ENCODE data around the gene HLX. TPM values are rescaled to one million over a fixed set of nuclear protein-coding genes. Genes with fewer than 3 reads are reported as not detected.

The HLX gene, protein sequence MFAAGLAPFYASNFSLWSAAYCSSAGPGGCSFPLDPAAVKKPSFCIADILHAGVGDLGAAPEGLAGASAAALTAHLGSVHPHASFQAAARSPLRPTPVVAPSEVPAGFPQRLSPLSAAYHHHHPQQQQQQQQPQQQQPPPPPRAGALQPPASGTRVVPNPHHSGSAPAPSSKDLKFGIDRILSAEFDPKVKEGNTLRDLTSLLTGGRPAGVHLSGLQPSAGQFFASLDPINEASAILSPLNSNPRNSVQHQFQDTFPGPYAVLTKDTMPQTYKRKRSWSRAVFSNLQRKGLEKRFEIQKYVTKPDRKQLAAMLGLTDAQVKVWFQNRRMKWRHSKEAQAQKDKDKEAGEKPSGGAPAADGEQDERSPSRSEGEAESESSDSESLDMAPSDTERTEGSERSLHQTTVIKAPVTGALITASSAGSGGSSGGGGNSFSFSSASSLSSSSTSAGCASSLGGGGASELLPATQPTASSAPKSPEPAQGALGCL
- under 1 TPM; 0.27 to 0.39 TPM for total RNA-seq
- 1.4 TPM for polyA plus RNA-seq (2013, experiment 1 of 2)
- polyA plus RNA-seq (2013, experiment 2 of 2), result 1.1 TPM
- 0 to 4.5 (median 0.28) reads per million in 172 experiments for total RNA-seq

DNA sequence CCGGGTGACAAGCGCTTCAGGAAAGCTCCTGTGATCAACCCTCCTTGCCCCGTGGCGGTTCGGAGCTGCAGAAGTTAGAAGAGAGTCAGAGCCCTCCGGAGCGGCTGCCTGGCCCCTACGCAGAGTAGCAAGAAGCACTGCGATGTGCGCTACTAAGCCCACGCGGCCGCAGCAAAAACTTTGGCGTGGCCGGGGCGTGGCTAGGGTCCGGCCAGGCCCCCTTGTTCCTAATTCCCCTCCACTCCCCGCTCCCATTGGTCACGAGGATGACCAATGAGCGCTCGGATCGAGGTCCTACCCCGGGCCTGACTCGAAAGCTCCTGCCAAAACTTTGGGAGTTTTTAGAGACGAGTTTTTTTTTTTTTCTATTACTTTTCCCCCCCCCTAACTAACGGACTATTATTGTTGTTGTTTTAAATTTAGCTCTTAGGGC, at the start of gene HLX:
HLX (plus strand) TSS at position 368 of the 433 bp plus-strand sequence. CDS start 415 bp downstream, outside the sequence.
- intact Hi-C loops (cut with DNase I, micrococcal nuclease), result no loop called here
- POLR2A ChIA-PET, result no interaction called here
- H3K4me1 ChIP-seq (ENCODE audit: insufficient read depth, low read length), result peaks cover 34% of the 10 kb centered on the region
- TF ChIP-seq, protein P1, sequence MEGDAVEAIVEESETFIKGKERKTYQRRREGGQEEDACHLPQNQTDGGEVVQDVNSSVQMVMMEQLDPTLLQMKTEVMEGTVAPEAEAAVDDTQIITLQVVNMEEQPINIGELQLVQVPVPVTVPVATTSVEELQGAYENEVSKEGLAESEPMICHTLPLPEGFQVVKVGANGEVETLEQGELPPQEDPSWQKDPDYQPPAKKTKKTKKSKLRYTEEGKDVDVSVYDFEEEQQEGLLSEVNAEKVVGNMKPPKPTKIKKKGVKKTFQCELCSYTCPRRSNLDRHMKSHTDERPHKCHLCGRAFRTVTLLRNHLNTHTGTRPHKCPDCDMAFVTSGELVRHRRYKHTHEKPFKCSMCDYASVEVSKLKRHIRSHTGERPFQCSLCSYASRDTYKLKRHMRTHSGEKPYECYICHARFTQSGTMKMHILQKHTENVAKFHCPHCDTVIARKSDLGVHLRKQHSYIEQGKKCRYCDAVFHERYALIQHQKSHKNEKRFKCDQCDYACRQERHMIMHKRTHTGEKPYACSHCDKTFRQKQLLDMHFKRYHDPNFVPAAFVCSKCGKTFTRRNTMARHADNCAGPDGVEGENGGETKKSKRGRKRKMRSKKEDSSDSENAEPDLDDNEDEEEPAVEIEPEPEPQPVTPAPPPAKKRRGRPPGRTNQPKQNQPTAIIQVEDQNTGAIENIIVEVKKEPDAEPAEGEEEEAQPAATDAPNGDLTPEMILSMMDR (IDR thresholded peaks at IDR 0.05), result no peak
- CTCF ChIA-PET, result no interaction called here
- Mint-ChIP-seq H3K36me3 (ENCODE audit: low read depth) (no peaks in the 10 kb centered on the region), H3K9me3 (no peaks in the 10 kb centered on the region), H3K4me1 (ENCODE audit: low read depth) (peaks cover 34% of the 10 kb centered on the region), H3K27ac (no peak within 1 kb of the TSS), H3K4me3 (peak within 1 kb of the TSS; percentile 74), H3K27me3 (peaks cover 90% of the 10 kb centered on the region)
- no peaks in the 10 kb centered on the region for H3K36me3 ChIP-seq (ENCODE audit: insufficient read depth, low read length)
- H3K27me3 ChIP-seq (ENCODE audit: control insufficient read depth in 1 of 2, insufficient read depth in 2 of 2, low read length in 2 of 2), result peaks cover 77 to 87% of the 10 kb centered on the region in 2 experiments
- no peak for ATAC-seq (ENCODE audit: poor library complexity)
- H3K4me3 ChIP-seq (ENCODE audit: low read length), result peak within 1 kb of the TSS; percentile 31
- DNase-seq, result peak in 3 of 14 experiments; percentile 29 to 62 (median 56)
- no peak within 1 kb of the TSS for H3K27ac ChIP-seq (ENCODE audit: low read depth in 1 of 2, low read length in 2 of 2)
- H3K9me3 ChIP-seq (ENCODE audit: control insufficient read depth in 1 of 2, insufficient read depth in 1 of 2, low read length in 2 of 2), result peaks cover 0 to 42% of the 10 kb centered on the region in 2 experiments

DNA sequence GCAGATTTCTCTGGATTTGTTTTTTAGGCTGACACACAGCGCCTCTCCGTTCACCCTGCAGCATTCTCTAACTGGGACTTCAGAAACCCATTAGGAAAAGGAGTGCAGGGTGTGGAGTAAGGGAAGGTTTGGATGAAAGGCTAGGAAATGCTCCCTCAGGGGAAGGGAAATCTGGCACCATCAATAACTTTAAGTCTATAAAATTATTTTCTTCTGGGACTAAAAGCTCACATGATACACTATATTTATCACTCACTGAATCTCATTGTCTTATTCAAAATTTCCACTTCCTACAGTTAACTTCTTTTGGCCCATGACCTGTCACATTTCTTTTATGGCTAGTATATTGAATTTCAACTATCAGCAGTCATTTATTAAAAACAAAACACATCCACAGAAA, 45.8 kb upstream of the HLX start:
- CTCF ChIA-PET, result no interaction called here
- Mint-ChIP-seq H3K27me3 (peaks cover 37% of the 10 kb centered on the region), H3K36me3 (ENCODE audit: low read depth) (no peaks in the 10 kb centered on the region), H3K4me1 (ENCODE audit: low read depth) (no peaks in the 10 kb centered on the region), H3K27ac (no peak overlapping the region), H3K9me3 (no peaks in the 10 kb centered on the region), H3K4me3 (no peak overlapping the region)
- Histone ChIP-seq H3K27ac (ENCODE audit: low read depth in 1 of 2, low read length in 2 of 2) (no peak overlapping the region), H3K27me3 (ENCODE audit: control insufficient read depth in 1 of 2, insufficient read depth in 2 of 2, low read length in 2 of 2) (peaks cover 0 to 3% of the 10 kb centered on the region in 2 experiments), H3K36me3 (ENCODE audit: insufficient read depth, low read length) (no peaks in the 10 kb centered on the region), H3K4me3 (ENCODE audit: low read length) (no peak overlapping the region), H3K9me3 (ENCODE audit: control insufficient read depth in 1 of 2, insufficient read depth in 1 of 2, low read length in 2 of 2) (no peaks in the 10 kb centered on the region), H3K4me1 (ENCODE audit: insufficient read depth, low read length) (no peaks in the 10 kb centered on the region)
- TF ChIP-seq, protein P1 (IDR thresholded peaks at IDR 0.05), result no peak
- POLR2A ChIA-PET, result no interaction called here
- DNase-seq, result no peak
- intact Hi-C loops (cut with DNase I, micrococcal nuclease), result no loop called here
- no peak for ATAC-seq (ENCODE audit: poor library complexity)

DNA sequence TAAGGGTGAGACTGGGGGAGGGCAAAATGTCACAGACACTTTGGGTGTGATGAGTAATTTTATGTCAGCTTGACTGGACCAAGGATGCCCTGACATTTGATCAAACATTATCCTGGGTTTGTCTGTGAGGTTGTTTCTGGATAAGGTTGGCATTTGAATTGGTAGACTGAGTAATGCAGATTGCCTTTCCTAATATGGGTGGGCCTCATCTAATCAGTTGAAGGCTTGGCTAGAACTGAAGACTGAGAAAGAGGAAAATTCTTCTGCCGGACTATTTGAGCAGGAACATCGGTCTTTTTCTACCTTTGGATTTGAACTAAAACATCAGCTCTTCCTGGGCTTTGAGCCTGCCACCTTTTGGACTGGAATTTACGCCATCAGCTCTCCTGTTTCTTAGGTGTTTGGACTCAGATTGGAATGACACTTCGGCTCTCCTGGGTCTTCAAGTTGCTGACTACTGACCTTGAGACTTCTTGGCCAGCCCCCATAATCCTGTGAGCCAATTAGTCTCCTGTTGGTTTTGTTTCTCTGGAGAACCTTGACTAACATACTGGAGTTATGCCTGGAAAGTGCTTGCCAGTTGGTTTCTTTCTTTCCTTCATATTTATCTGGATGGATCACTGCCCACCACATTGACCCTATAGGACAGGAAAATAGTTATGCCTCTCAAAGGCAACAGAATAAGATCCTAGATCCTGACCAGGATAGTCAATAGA, 44.9 kb upstream of the HLX start:
- Histone ChIP-seq H3K27ac (ENCODE audit: low read depth in 1 of 2, low read length in 2 of 2) (no peak overlapping the region), H3K36me3 (ENCODE audit: insufficient read depth, low read length) (no peaks in the 10 kb centered on the region), H3K27me3 (ENCODE audit: control insufficient read depth in 1 of 2, insufficient read depth in 2 of 2, low read length in 2 of 2) (peaks cover 0 to 3% of the 10 kb centered on the region in 2 experiments), H3K9me3 (ENCODE audit: control insufficient read depth in 1 of 2, insufficient read depth in 1 of 2, low read length in 2 of 2) (no peaks in the 10 kb centered on the region), H3K4me3 (ENCODE audit: low read length) (no peak overlapping the region), H3K4me1 (ENCODE audit: insufficient read depth, low read length) (no peaks in the 10 kb centered on the region)
- Mint-ChIP-seq H3K27me3 (peaks cover 29% of the 10 kb centered on the region), H3K4me1 (ENCODE audit: low read depth) (no peaks in the 10 kb centered on the region), H3K9me3 (no peaks in the 10 kb centered on the region), H3K27ac (no peak overlapping the region), H3K4me3 (no peak overlapping the region), H3K36me3 (ENCODE audit: low read depth) (no peaks in the 10 kb centered on the region)
- intact Hi-C loops (cut with DNase I, micrococcal nuclease), result no loop called here
- ChIA-PET POLR2A (no interaction called here), CTCF (no interaction called here)
- DNase-seq (no peak), ATAC-seq (ENCODE audit: poor library complexity) (no peak)
- TF ChIP-seq, protein P1 (IDR thresholded peaks at IDR 0.05), result no peak
